Duodenal mucosa (tissue), 2 donors: ENCODE results near the gene PHACTR2.
"Not testable (repeated sequence)": the region's sequence is repeated elsewhere in the genome, so short reads cannot be mapped to it uniquely, and the experiment has no call there.

Source experiments
- H3K27ac ChIP-seq: one replicate; pipeline ENCODE4 v1.7.0; 2013; ENCODE audit warnings: low read depth, low read length
- H3K27me3 ChIP-seq, 2 donors: one replicate each; pipeline ENCODE4 v1.7.0; 2013; ENCODE audit warnings: low read length in 2 of 2, control low read depth in 1 of 2; ENCODE audit not compliant: insufficient read depth in 2 of 2, control insufficient read depth in 1 of 2
- H3K36me3 ChIP-seq, 2 donors: one replicate each; pipeline ENCODE4 v1.7.0; 2013; ENCODE audit warnings: low read length in 2 of 2, control low read depth in 1 of 2; ENCODE audit not compliant: insufficient read depth in 2 of 2, control insufficient read depth in 1 of 2
- H3K4me1 ChIP-seq, 2 donors: one replicate each; pipeline ENCODE4 v1.7.0; 2013; ENCODE audit warnings: low read length in 2 of 2, control low read depth in 1 of 2; ENCODE audit not compliant: insufficient read depth in 2 of 2, control insufficient read depth in 1 of 2
- H3K4me3 ChIP-seq, 2 donors: one replicate each; pipeline ENCODE4 v1.7.0; 2013; ENCODE audit warnings: low read length in 2 of 2, low read depth in 1 of 2
- H3K9ac ChIP-seq, 2 donors: one replicate each; pipeline ENCODE4 v1.7.0; 2013; ENCODE audit warnings: low read length in 2 of 2, low read depth in 1 of 2
- H3K9me3 ChIP-seq, 2 donors: one replicate each; pipeline ENCODE4 v1.7.0; 2013; ENCODE audit warnings: low read length in 2 of 2, control low read depth in 1 of 2; ENCODE audit not compliant: control insufficient read depth in 1 of 2

The PHACTR2 gene

DNA sequence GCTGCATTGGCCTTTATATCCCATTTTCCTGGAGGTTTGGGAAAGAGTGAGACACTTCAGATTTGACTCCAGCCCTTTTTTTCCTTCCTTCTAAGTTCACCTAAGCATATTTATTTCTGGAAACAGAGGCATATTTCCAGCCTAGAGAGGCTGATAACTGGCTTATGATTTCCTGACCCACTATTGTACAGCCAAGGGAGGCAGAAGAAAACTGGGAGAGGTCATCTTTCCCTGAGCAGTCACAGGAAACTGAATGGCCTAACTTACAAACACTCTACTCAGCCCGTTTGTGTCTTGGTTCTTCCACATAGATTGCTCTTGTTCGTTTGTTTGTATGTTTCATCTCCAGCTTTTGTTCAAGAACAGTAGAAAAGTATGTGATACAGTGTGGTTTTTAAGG, 101.2 kb downstream of the PHACTR2 start:
- Histone ChIP-seq H3K36me3 (peaks cover 17 to 28% of the 10 kb centered on the region in 2 donors), H3K9me3 (no peaks in the 10 kb centered on the region), H3K27ac (no peak overlapping the region), H3K4me1 (no peaks in the 10 kb centered on the region), H3K27me3 (no peaks in the 10 kb centered on the region), H3K9ac (no peak overlapping the region), H3K4me3 (no peak overlapping the region)

DNA sequence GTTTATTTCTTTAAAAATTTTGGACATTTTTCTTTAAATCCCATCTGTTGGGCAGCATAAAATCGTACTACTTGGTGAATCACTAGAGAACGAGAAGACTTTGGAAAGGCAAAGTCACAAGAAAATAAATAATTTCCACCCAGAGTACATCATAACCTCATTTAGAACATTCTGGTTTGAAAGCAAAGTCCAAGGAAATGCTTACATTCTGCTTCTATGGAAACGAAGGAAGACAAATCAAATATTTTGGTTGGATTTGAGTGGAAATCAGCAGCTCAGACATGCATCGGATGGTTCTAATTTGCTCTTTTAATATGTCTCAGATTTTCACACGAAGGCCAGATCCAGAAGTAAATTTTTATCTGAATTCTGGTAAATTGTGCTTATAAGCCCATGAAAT, 104.7 kb downstream of the PHACTR2 start:
- Histone ChIP-seq H3K36me3 (peaks cover 8 to 28% of the 10 kb centered on the region in 2 donors), H3K4me1 (no peaks in the 10 kb centered on the region), H3K27ac (no peak overlapping the region), H3K27me3 (no peaks in the 10 kb centered on the region), H3K9ac (no peak overlapping the region), H3K9me3 (peaks cover 4 to 8% of the 10 kb centered on the region in 2 donors), H3K4me3 (no peak overlapping the region)

DNA sequence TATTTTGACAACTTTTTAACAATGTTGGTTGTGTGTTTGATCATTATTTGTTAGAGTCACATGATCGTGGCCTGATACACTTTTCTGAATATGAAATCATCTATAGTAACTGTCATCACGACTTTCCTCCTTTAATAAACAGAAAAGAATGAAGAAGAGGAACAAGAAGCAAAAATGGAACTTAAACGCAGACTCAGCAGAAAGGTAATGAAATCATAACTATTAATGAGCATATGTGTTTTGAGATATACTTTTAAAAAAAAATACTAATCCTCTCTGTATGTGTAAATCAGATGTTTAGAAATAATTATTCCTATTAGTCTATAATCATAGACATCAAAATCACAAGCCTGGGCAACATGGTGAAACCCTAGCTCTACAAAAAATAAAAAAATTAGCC, 105.3 kb downstream of the PHACTR2 start:
- H3K4me3 ChIP-seq: no peak overlapping the region
- H3K9ac ChIP-seq: no peak overlapping the region
- no peaks in the 10 kb centered on the region for H3K27me3 ChIP-seq
- peaks cover 4 to 8% of the 10 kb centered on the region in 2 donors for H3K9me3 ChIP-seq
- H3K27ac ChIP-seq: no peak overlapping the region
- H3K36me3 ChIP-seq: peaks cover 8 to 27% of the 10 kb centered on the region in 2 donors
- no peaks in the 10 kb centered on the region for H3K4me1 ChIP-seq

DNA sequence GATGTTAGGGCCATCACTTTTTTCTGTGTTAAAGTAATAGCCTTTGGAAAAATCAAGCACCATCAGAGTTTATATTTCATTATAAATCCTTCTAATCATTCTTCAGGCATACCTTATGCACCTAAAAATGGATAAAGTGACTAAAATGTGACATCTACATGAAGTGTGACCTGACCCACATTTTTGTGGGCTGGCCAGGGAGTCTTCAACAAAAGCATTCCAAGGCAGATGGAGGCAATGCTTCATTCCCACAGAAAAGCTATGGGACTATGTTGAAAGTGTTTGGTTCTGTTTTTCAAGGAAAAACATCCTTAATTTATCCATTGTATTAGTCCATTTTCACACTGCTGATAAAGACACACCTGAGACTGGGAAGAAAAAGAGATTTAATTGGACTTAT, 106.6 kb downstream of the PHACTR2 start:
- peaks cover 15 to 26% of the 10 kb centered on the region in 2 donors for H3K36me3 ChIP-seq
- no peaks in the 10 kb centered on the region for H3K27me3 ChIP-seq
- H3K9me3 ChIP-seq: peaks cover 4 to 8% of the 10 kb centered on the region in 2 donors
- H3K9ac ChIP-seq: no peak overlapping the region
- H3K27ac ChIP-seq: no peak overlapping the region
- no peak overlapping the region for H3K4me3 ChIP-seq
- no peaks in the 10 kb centered on the region for H3K4me1 ChIP-seq

DNA sequence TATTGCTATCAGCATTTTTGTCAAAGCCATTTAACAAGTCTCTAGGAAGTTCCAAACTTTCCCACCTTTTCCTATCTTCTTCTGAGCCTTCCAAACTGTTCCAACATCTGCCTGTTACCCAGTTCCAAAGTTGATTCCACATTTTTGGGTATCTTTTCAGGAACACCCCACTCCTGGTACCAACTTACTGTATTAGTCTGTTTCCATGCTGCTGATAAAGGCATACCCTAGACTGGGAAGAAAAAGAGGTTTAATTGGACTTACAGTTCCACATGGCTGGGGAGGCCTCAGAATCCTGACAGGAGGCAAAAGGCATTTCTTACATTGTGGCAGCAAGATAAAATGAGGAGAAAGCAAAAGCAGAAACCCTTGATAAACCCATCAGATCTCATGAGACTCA, 108.6 kb downstream of the PHACTR2 start:
- not testable (repeated sequence) for H3K4me1 ChIP-seq, H3K9me3 ChIP-seq, H3K4me3 ChIP-seq, H3K27ac ChIP-seq, H3K27me3 ChIP-seq, H3K9ac ChIP-seq
- H3K36me3 ChIP-seq: peaks cover 20 to 31% of the 10 kb centered on the region in 2 donors

DNA sequence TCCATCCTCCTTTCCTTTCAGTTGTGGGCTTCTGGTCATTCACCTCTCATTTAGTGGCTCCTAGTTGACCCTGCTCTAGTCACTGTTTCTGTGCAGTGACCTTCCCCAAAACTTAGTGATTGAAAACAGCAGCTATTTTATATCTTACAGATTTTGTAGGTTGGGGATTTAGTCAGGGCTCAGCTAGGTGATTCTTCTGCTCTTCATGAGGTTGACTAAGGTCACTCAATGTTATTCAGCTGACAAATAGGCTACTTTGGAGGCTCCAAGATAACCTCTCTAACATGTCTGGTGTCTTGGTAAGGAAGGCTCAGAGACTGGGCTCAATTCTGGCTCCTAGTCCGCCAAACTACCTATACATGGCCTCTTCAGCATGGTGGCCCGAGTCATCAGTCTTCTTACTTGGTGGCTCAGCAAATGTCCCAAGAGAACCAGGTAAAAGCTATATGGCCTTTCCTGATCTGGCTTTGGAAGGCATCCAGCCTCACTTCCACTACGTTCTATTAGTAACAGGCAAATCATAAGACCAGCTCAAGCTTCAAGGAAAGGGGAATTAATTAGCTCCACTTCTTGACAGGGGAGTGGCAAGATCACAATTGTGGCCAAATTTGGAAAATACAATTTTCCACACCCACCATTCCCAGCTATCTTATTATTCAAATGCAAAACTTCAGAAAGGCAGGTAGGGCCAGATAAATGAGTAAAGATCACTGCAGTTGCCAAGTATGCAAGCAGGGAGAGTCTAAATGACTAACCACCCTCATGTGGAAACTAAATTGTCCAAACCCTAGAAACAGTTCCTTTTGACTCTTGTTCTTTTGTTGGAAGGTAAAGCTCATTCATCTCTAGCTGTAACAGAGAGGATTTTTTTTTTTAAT, 114.9 kb downstream of the PHACTR2 start:
- H3K9ac ChIP-seq: no peak overlapping the region
- no peaks in the 10 kb centered on the region for H3K9me3 ChIP-seq
- no peaks in the 10 kb centered on the region for H3K27me3 ChIP-seq
- H3K36me3 ChIP-seq: peaks cover 12 to 26% of the 10 kb centered on the region in 2 donors
- no peak overlapping the region for H3K4me3 ChIP-seq
- H3K4me1 ChIP-seq: no peaks in the 10 kb centered on the region
- H3K27ac ChIP-seq: no peak overlapping the region

DNA sequence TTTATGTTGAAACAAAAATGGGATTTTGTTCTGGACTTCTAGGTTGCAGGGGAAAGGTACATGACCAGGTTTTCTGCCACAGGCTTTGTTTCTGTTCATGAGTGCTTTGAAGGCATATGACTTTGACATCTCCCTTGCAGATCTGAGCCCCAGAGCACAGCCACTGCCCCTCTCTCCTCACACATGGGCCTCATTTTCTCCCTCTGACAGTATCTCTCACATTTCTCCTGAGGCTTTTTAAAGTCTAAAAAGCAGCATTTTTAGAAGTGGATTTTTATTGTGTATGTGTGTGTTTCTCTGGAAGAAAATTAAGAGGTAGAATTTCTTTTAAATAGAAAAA, 115.5 kb downstream of the PHACTR2 start:
- Histone ChIP-seq H3K4me1 (no peaks in the 10 kb centered on the region), H3K27me3 (no peaks in the 10 kb centered on the region), H3K4me3 (no peak overlapping the region), H3K9ac (no peak overlapping the region), H3K36me3 (peaks cover 12 to 26% of the 10 kb centered on the region in 2 donors), H3K9me3 (no peaks in the 10 kb centered on the region), H3K27ac (no peak overlapping the region)

DNA sequence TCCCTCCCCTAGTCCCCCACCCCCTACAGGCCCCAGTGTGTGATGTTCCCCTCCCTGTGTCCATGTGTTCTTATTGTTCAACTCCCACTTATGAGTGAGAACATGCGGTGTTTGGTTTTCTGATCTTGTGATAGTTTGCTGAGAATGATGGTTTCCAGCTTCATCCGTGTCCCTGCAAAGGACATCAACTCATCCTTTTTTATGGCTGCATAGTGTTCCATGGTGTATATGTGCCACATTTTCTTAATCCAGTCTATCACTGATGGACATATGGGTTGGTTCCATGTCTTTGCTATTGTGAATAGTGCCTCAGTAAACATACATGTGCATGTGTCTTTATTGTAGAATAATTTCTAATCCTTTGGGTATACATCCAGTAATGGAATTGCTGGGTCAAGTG, 118.8 kb downstream of the PHACTR2 start:
- H3K4me3 ChIP-seq, H3K9ac ChIP-seq, H3K27ac ChIP-seq, H3K36me3 ChIP-seq, H3K9me3 ChIP-seq, H3K27me3 ChIP-seq, H3K4me1 ChIP-seq: not testable (repeated sequence)

DNA sequence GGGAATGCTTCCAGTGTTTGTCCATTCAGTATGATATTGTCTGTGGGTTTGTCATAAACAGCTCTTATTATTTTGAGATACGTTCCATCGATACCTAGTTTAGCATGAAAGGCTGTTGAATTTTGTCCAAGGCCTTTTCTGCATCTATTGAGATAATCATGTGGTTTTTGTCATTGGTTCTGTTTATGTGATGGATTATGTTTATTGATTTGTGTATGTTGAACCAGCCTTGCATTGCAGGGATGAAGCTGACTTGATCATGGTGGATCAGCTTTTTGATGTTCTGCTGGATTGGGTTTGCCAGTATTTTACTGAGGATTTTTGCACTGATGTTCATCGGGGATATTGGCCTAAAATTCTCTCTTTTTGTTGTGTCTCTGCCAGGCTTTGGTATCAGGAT, 120.7 kb downstream of the PHACTR2 start:
- not testable (repeated sequence) for H3K27me3 ChIP-seq, H3K9ac ChIP-seq, H3K36me3 ChIP-seq, H3K4me3 ChIP-seq, H3K4me1 ChIP-seq, H3K27ac ChIP-seq, H3K9me3 ChIP-seq

DNA sequence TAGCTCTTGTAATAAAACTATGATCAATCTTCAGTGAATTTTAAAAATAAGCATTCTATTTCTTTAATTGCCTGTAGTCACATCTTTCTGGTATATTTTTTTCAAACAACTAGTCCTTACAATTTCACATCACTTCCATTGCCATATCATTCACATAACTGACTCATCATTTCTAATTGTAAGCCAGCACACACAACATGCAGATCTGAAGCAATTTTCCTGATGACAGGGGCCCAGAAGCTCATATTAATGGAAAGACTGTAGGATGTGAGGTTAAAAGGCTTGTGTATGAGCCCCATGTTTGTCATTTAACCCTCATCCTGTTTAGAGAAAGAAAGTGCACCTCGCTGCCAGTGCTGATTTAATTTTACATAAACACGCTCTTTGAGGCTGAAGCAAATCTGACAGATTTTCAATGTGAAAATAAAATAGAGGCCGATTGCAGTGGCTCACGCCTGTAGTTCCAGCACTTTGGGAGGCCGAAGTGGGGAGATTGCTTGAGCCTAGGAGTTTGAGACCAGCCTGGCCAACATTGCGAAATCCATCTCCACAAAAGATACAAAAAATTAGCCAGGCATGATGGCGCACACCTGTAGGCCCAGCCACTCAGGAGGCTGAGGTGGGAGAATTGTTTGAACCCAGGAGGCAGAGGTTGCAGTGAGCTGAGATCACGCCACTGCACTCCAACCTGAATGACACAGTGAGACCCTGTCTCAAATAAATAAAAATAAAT, 125.2 kb downstream of the PHACTR2 start:
- Histone ChIP-seq H3K9me3 (no peaks in the 10 kb centered on the region), H3K9ac (no peak overlapping the region), H3K27ac (no peak overlapping the region), H3K27me3 (no peaks in the 10 kb centered on the region), H3K4me3 (no peak overlapping the region), H3K4me1 (no peaks in the 10 kb centered on the region), H3K36me3 (peaks cover 3 to 9% of the 10 kb centered on the region in 2 donors)
